Astrocyte (in vitro differentiated cells and primary cell): ENCODE data around the gene AGPAT1. TPM values are rescaled to one million over a fixed set of nuclear protein-coding genes. Genes with fewer than 3 reads are reported as not detected.

ENCODE experiments used
- DNase-seq: peaks from one replicate; pipeline ENCODE4 v3.0.0-alpha.2; 2010; ENCODE audit warnings: low read depth
- FAIRE-seq: peaks from 2 replicates; lab custom pipeline; 2011; peaks lifted over from hg19 to GRCh38; lab: Jason Lieb, UNC
- H2AFZ ChIP-seq: 2 replicates; pipeline ENCODE4 v1.6.0; 2012; ENCODE audit warnings: low read depth, low read length, inconsistent platforms
- H3K27ac ChIP-seq: 2 replicates; pipeline ENCODE4 v1.5.1; 2011; ENCODE audit warnings: low read depth, low read length, inconsistent platforms
- H3K27me3 ChIP-seq: 2 replicates; pipeline ENCODE4 v1.6.0; 2011; ENCODE audit warnings: low read length, inconsistent platforms; ENCODE audit not compliant: insufficient read depth
- H3K36me3 ChIP-seq: 2 replicates; pipeline ENCODE4 v1.5.1; 2011; ENCODE audit warnings: low read length, inconsistent platforms; ENCODE audit not compliant: insufficient read depth
- H3K4me1 ChIP-seq: 2 replicates; pipeline ENCODE4 v1.5.1; 2011; ENCODE audit warnings: low read length, inconsistent platforms; ENCODE audit not compliant: insufficient read depth
- H3K4me2 ChIP-seq: 2 replicates; pipeline ENCODE4 v1.6.0; 2012; ENCODE audit warnings: low read length, inconsistent platforms
- H3K4me3 ChIP-seq: 2 replicates; pipeline ENCODE4 v1.5.1; 2011; ENCODE audit warnings: low read depth, mild to moderate bottlenecking, low read length, inconsistent platforms; ENCODE audit not compliant: insufficient read depth
- H3K79me2 ChIP-seq: 2 replicates; pipeline ENCODE4 v1.6.0; 2012; ENCODE audit warnings: mild to moderate bottlenecking, low read length, inconsistent platforms; ENCODE audit not compliant: insufficient read depth
- H3K9ac ChIP-seq: 2 replicates; pipeline ENCODE4 v1.6.0; 2012; ENCODE audit warnings: mild to moderate bottlenecking, low read length, inconsistent platforms
- H3K9me3 ChIP-seq: 2 replicates; pipeline ENCODE4 v1.5.1; 2012; ENCODE audit warnings: low read depth, mild to moderate bottlenecking, low read length, inconsistent platforms; ENCODE audit not compliant: insufficient read depth
- H4K20me1 ChIP-seq: 2 replicates; pipeline ENCODE4 v1.6.0; 2012; ENCODE audit warnings: low read length, inconsistent platforms; ENCODE audit not compliant: insufficient read depth
- H3K27ac Mint-ChIP-seq: one replicate; pipeline ENCODE4 v1.8.0; 2021; ENCODE audit warnings: mild to moderate bottlenecking, mixed read lengths; ENCODE audit not compliant: unreplicated experiment
- H3K27me3 Mint-ChIP-seq: one replicate; pipeline ENCODE4 v1.8.0; 2021; ENCODE audit warnings: low read depth, mixed read lengths; ENCODE audit not compliant: unreplicated experiment
- H3K36me3 Mint-ChIP-seq: one replicate; pipeline ENCODE4 v1.8.0; 2021; ENCODE audit warnings: low read depth, mixed read lengths; ENCODE audit not compliant: unreplicated experiment
- H3K4me1 Mint-ChIP-seq: one replicate; pipeline ENCODE4 v1.8.0; 2021; ENCODE audit warnings: low read depth, mixed read lengths; ENCODE audit not compliant: unreplicated experiment
- H3K4me3 Mint-ChIP-seq: one replicate; pipeline ENCODE4 v1.8.0; 2021; ENCODE audit warnings: mild to moderate bottlenecking, moderate library complexity, mixed read lengths; ENCODE audit not compliant: unreplicated experiment
- H3K9me3 Mint-ChIP-seq: one replicate; pipeline ENCODE4 v1.8.0; 2021; ENCODE audit warnings: mild to moderate bottlenecking, mixed read lengths; ENCODE audit not compliant: unreplicated experiment
- CTCF ChIP-seq: IDR thresholded peaks from 2 replicates; pipeline ENCODE4 v1.5.1; 2011; ENCODE audit warnings: low read depth, mild to moderate bottlenecking, inconsistent platforms, low read length, moderate library complexity; ENCODE audit not compliant: insufficient read depth
- EZH2 ChIP-seq: IDR thresholded peaks from 2 replicates; pipeline ENCODE4 v1.6.1; 2012; ENCODE audit warnings: mild to moderate bottlenecking, low read length, inconsistent platforms; ENCODE audit not compliant: insufficient read depth
- total RNA-seq: library from RNA; stranded (reverse); gene quantifications from 2 replicates; pipeline ENCODE4 v1.2.1, GENCODE V29; 2021

Gene AGPAT1
- total RNA-seq, 1 donor from 2014 or later, result 94.8 TPM

- no peak overlapping the region for H3K27ac Mint-ChIP-seq
- H2AFZ ChIP-seq, result no peak overlapping the region
- H3K4me1 Mint-ChIP-seq, result no peaks in the 10 kb centered on the region
- no peaks in the 10 kb centered on the region for H3K79me2 ChIP-seq
- no peaks in the 10 kb centered on the region for H4K20me1 ChIP-seq
- H3K9me3 ChIP-seq, result no peaks in the 10 kb centered on the region
- H3K27me3 Mint-ChIP-seq, result peaks cover 28% of the 10 kb centered on the region
- no peak for TF ChIP-seq EZH2
- TF ChIP-seq CTCF, result no peak
- no peaks in the 10 kb centered on the region for H3K36me3 ChIP-seq
- peaks cover 3% of the 10 kb centered on the region for H3K36me3 Mint-ChIP-seq
- peaks cover 2% of the 10 kb centered on the region for H3K9me3 Mint-ChIP-seq
- H3K4me2 ChIP-seq, result no peak overlapping the region
- no peak overlapping the region for H3K4me3 Mint-ChIP-seq
- no peak for DNase-seq
- H3K27me3 ChIP-seq, result no peaks in the 10 kb centered on the region
- no peak overlapping the region for H3K9ac ChIP-seq
- no peak overlapping the region for H3K27ac ChIP-seq
- no peak overlapping the region for H3K4me3 ChIP-seq
- no peaks in the 10 kb centered on the region for H3K4me1 ChIP-seq
- no peak for FAIRE-seq
Measured at GRCh38 chr6:32203426-32204267, 27.8 kb upstream of the AGPAT1 start.

GRCh38 chr6:32202186-32202585 lies 26.3 kb upstream of the AGPAT1 start:
- no peak overlapping the region for H2AFZ ChIP-seq
- FAIRE-seq, result no peak
- no peaks in the 10 kb centered on the region for H3K9me3 ChIP-seq
- Mint-ChIP-seq H3K4me1 (no peaks in the 10 kb centered on the region), H3K9me3 (peaks cover 2% of the 10 kb centered on the region), H3K27ac (no peak overlapping the region), H3K36me3 (peaks cover 3% of the 10 kb centered on the region), H3K27me3 (peaks cover 28% of the 10 kb centered on the region), H3K4me3 (no peak overlapping the region)
- DNase-seq, result no peak
- H3K79me2 ChIP-seq, result no peaks in the 10 kb centered on the region
- no peak overlapping the region for H3K27ac ChIP-seq
- TF ChIP-seq CTCF (no peak), EZH2 (no peak)
- H3K4me3 ChIP-seq, result no peak overlapping the region
- H3K36me3 ChIP-seq, result no peaks in the 10 kb centered on the region
- H3K4me1 ChIP-seq, result peaks cover 2% of the 10 kb centered on the region
- H3K4me2 ChIP-seq, result no peak overlapping the region
- H3K9ac ChIP-seq, result no peak overlapping the region
- no peaks in the 10 kb centered on the region for H3K27me3 ChIP-seq
- no peaks in the 10 kb centered on the region for H4K20me1 ChIP-seq
